HG02943 (cell line): ENCODE measurements around the gene RPS10.
A peak's percentile ranks its signal among the peaks of the same experiment; 100 is the strongest.

Experiments
- ATAC-seq: cut with Tn5 transposase; IDR thresholded peaks from one replicate; pipeline ENCODE4 v1.9.1; 2021; ENCODE audit warnings: mild to moderate bottlenecking, low read depth, moderate library complexity; ENCODE audit not compliant: unreplicated experiment

The RPS10 gene

GRCh38 chr6:34425498-34426410 lies at the start of gene RPS10:
RPS10 (minus strand) TSS chr6:34426069; CDS start chr6:34425221, 848 bp downstream.
- peak; percentile 72 for ATAC-seq

- no peak for ATAC-seq
Observed at GRCh38 chr6:34475238-34475682, 49.4 kb upstream of the RPS10 start.

- no peak for ATAC-seq
Observed at GRCh38 chr6:34474754-34475153, 48.9 kb upstream of the RPS10 start.

- ATAC-seq = no peak
Observed at GRCh38 chr6:34473967-34474366, 48.1 kb upstream of the RPS10 start.

- ATAC-seq = no peak
Observed at GRCh38 chr6:34472425-34472824, 46.6 kb upstream of the RPS10 start.

GRCh38 chr6:34469499-34469898 lies 43.6 kb upstream of the RPS10 start:
- no peak for ATAC-seq

- no peak for ATAC-seq
Observed at GRCh38 chr6:34468378-34468892, 42.6 kb upstream of the RPS10 start.

GRCh38 chr6:34466242-34467185 lies 40.6 kb upstream of the RPS10 start:
- no peak for ATAC-seq

- ATAC-seq = no peak
Observed at GRCh38 chr6:34465531-34466241, 39.8 kb upstream of the RPS10 start, which contains the start of gene PACSIN1. PACSIN1 (plus strand) TSS chr6:34466076; CDS start chr6:34526306, 60,230 bp downstream.

GRCh38 chr6:34463849-34464248 lies 38.0 kb upstream of the RPS10 start:
- no peak for ATAC-seq

- no peak for ATAC-seq
Observed at GRCh38 chr6:34463299-34463698, 37.4 kb upstream of the RPS10 start.

GRCh38 chr6:34462551-34462971 lies 36.7 kb upstream of the RPS10 start:
- ATAC-seq = no peak

GRCh38 chr6:34462010-34462409 lies 36.1 kb upstream of the RPS10 start:
- ATAC-seq = no peak

GRCh38 chr6:34460796-34461507 lies 35.1 kb upstream of the RPS10 start:
- ATAC-seq = no peak

GRCh38 chr6:34459899-34460593 lies 34.2 kb upstream of the RPS10 start:
- no peak for ATAC-seq

- no peak for ATAC-seq
Observed at GRCh38 chr6:34457742-34458735, 32.2 kb upstream of the RPS10 start.

- no peak for ATAC-seq
Observed at GRCh38 chr6:34457382-34457741, 31.5 kb upstream of the RPS10 start.

GRCh38 chr6:34455831-34456230 lies 30.0 kb upstream of the RPS10 start:
- no peak for ATAC-seq
